ENCODE data around the gene ARFIP1. TPM values are rescaled to one million over a fixed set of nuclear protein-coding genes. Genes with fewer than 3 reads are reported as not detected.

The ARFIP1 gene
- total RNA-seq, 1 donor from 2014 or later = 25.6 TPM

DNA sequence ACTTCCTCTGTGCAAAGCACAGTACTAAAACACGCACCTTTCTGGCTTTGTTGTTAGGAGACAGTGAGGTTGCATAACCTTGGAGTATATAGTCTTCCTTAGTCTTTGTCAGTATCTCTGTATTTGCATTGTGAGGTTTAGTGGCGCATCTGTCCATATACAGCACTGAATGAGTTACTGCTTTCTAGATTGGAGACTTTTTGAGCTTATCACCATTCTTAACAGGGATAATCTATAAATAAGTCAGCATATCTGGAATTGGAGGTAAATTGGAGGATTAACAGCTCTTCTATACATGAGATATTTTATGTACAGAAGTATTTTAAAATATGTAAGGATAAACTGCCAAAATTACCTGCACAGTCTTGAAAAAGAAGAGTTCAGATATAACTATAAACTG lies 160.7 kb downstream of the ARFIP1 start:
- no peaks in the 10 kb centered on the region for H3K9me3 ChIP-seq (ENCODE audit: control insufficient read depth in 3 of 3, low read length in 3 of 3)
- H3K4me1 ChIP-seq (ENCODE audit: control insufficient read depth in 3 of 3, insufficient read depth in 3 of 3, low read length in 3 of 3) = peaks cover 15 to 17% (median 16%) of the 10 kb centered on the region in 3 donors
- H3K27ac ChIP-seq (ENCODE audit: low read depth, low read length) = no peak overlapping the region
- H3K36me3 ChIP-seq (ENCODE audit: control insufficient read depth in 3 of 3, insufficient read depth in 3 of 3, low read length in 3 of 3) = no peaks in the 10 kb centered on the region
- no peak overlapping the region for H3K4me3 ChIP-seq (ENCODE audit: low read length in 3 of 3)
- H3K27me3 ChIP-seq (ENCODE audit: control insufficient read depth in 3 of 3, insufficient read depth in 3 of 3, low read length in 3 of 3) = peaks cover 26 to 42% (median 29%) of the 10 kb centered on the region in 3 donors
- H3K9ac ChIP-seq (ENCODE audit: low read depth in 1 of 3, low read length in 3 of 3) = no peak overlapping the region

GRCh38 chr4:152941411-152941810 lies 161.7 kb downstream of the ARFIP1 start:
- Histone ChIP-seq H3K4me1 (ENCODE audit: control insufficient read depth in 3 of 3, insufficient read depth in 3 of 3, low read length in 3 of 3) (peaks cover 8 to 14% (median 10%) of the 10 kb centered on the region in 3 donors), H3K4me3 (ENCODE audit: low read length in 3 of 3) (no peak overlapping the region), H3K36me3 (ENCODE audit: control insufficient read depth in 3 of 3, insufficient read depth in 3 of 3, low read length in 3 of 3) (no peaks in the 10 kb centered on the region), H3K9ac (ENCODE audit: low read depth in 1 of 3, low read length in 3 of 3) (no peak overlapping the region), H3K9me3 (ENCODE audit: control insufficient read depth in 3 of 3, low read length in 3 of 3) (no peaks in the 10 kb centered on the region), H3K27ac (ENCODE audit: low read depth, low read length) (no peak overlapping the region), H3K27me3 (ENCODE audit: control insufficient read depth in 3 of 3, insufficient read depth in 3 of 3, low read length in 3 of 3) (peaks cover 24 to 32% (median 26%) of the 10 kb centered on the region in 3 donors)

DNA sequence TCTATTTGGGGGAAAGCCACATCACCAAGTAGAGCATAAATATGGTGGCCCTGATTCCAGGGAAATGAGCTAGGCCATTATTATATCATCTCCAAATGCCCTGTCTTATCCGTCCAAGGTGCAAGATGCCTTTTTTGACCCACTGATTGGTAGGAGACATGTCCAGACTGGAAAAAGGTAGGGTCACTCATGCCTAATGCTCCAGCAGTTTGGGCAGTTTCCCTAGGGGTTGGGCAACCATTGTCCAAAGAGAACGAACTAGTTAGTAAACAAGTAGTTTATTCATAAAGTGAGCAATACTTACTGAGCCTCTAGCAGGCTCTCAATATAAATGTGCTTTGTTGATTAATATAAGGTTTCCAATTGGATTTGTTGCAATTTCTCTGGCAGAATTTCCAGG lies 162.6 kb downstream of the ARFIP1 start:
- no peak overlapping the region for H3K4me3 ChIP-seq (ENCODE audit: low read length in 3 of 3)
- H3K4me1 ChIP-seq (ENCODE audit: control insufficient read depth in 3 of 3, insufficient read depth in 3 of 3, low read length in 3 of 3) = peaks cover 0 to 18% (median 5%) of the 10 kb centered on the region in 3 donors
- no peak overlapping the region for H3K9ac ChIP-seq (ENCODE audit: low read depth in 1 of 3, low read length in 3 of 3)
- H3K27ac ChIP-seq (ENCODE audit: low read depth, low read length) = no peak overlapping the region
- H3K27me3 ChIP-seq (ENCODE audit: control insufficient read depth in 3 of 3, insufficient read depth in 3 of 3, low read length in 3 of 3) = peaks cover 21 to 25% (median 22%) of the 10 kb centered on the region in 3 donors
- H3K9me3 ChIP-seq (ENCODE audit: control insufficient read depth in 3 of 3, low read length in 3 of 3) = no peaks in the 10 kb centered on the region
- no peaks in the 10 kb centered on the region for H3K36me3 ChIP-seq (ENCODE audit: control insufficient read depth in 3 of 3, insufficient read depth in 3 of 3, low read length in 3 of 3)

GRCh38 chr4:152943672-152944071 lies 163.9 kb downstream of the ARFIP1 start:
- no peaks in the 10 kb centered on the region for H3K9me3 ChIP-seq (ENCODE audit: control insufficient read depth in 3 of 3, low read length in 3 of 3)
- H3K27ac ChIP-seq (ENCODE audit: low read depth, low read length) = peak overlapping the region; percentile 28
- H3K9ac ChIP-seq (ENCODE audit: low read depth in 1 of 3, low read length in 3 of 3) = no peak overlapping the region

GRCh38 chr4:152944666-152945320 lies 165.0 kb downstream of the ARFIP1 start:
- H3K36me3 ChIP-seq (ENCODE audit: control insufficient read depth in 3 of 3, insufficient read depth in 3 of 3, low read length in 3 of 3) = no peaks in the 10 kb centered on the region
- no peak overlapping the region for H3K4me3 ChIP-seq (ENCODE audit: low read length in 3 of 3)
- H3K27me3 ChIP-seq (ENCODE audit: control insufficient read depth in 3 of 3, insufficient read depth in 3 of 3, low read length in 3 of 3) = peaks cover 1 to 7% (median 6%) of the 10 kb centered on the region in 3 donors
- no peaks in the 10 kb centered on the region for H3K9me3 ChIP-seq (ENCODE audit: control insufficient read depth in 3 of 3, low read length in 3 of 3)
- H3K9ac ChIP-seq (ENCODE audit: low read depth in 1 of 3, low read length in 3 of 3) = no peak overlapping the region
- H3K27ac ChIP-seq (ENCODE audit: low read depth, low read length) = no peak overlapping the region
- H3K4me1 ChIP-seq (ENCODE audit: control insufficient read depth in 3 of 3, insufficient read depth in 3 of 3, low read length in 3 of 3) = peaks cover 0 to 11% (median 2%) of the 10 kb centered on the region in 3 donors

More at GRCh38 chr4:152943672-152944071, 163.9 kb downstream of the ARFIP1 start:
- Histone ChIP-seq H3K4me3 (ENCODE audit: low read length in 3 of 3) (no peak overlapping the region), H3K27me3 (ENCODE audit: control insufficient read depth in 3 of 3, insufficient read depth in 3 of 3, low read length in 3 of 3) (peaks cover 10 to 18% (median 14%) of the 10 kb centered on the region in 3 donors), H3K36me3 (ENCODE audit: control insufficient read depth in 3 of 3, insufficient read depth in 3 of 3, low read length in 3 of 3) (no peaks in the 10 kb centered on the region), H3K4me1 (ENCODE audit: control insufficient read depth in 3 of 3, insufficient read depth in 3 of 3, low read length in 3 of 3) (peaks cover 0 to 11% (median 0%) of the 10 kb centered on the region in 3 donors)

GRCh38 chr4:152945639-152946038 lies 165.9 kb downstream of the ARFIP1 start:
- Histone ChIP-seq H3K4me3 (ENCODE audit: low read length in 3 of 3) (no peak overlapping the region), H3K9ac (ENCODE audit: low read depth in 1 of 3, low read length in 3 of 3) (no peak overlapping the region), H3K27me3 (ENCODE audit: control insufficient read depth in 3 of 3, insufficient read depth in 3 of 3, low read length in 3 of 3) (peaks cover 0 to 4% (median 0%) of the 10 kb centered on the region in 3 donors), H3K9me3 (ENCODE audit: control insufficient read depth in 3 of 3, low read length in 3 of 3) (no peaks in the 10 kb centered on the region), H3K4me1 (ENCODE audit: control insufficient read depth in 3 of 3, insufficient read depth in 3 of 3, low read length in 3 of 3) (peaks cover 0 to 13% (median 4%) of the 10 kb centered on the region in 3 donors), H3K27ac (ENCODE audit: low read depth, low read length) (no peak overlapping the region), H3K36me3 (ENCODE audit: control insufficient read depth in 3 of 3, insufficient read depth in 3 of 3, low read length in 3 of 3) (no peaks in the 10 kb centered on the region)

- Histone ChIP-seq H3K9me3 (ENCODE audit: control insufficient read depth in 3 of 3, low read length in 3 of 3) (no peaks in the 10 kb centered on the region), H3K9ac (ENCODE audit: low read depth in 1 of 3, low read length in 3 of 3) (no peak overlapping the region), H3K27me3 (ENCODE audit: control insufficient read depth in 3 of 3, insufficient read depth in 3 of 3, low read length in 3 of 3) (peaks cover 0 to 4% (median 0%) of the 10 kb centered on the region in 3 donors), H3K4me1 (ENCODE audit: control insufficient read depth in 3 of 3, insufficient read depth in 3 of 3, low read length in 3 of 3) (peaks cover 0 to 13% (median 4%) of the 10 kb centered on the region in 3 donors), H3K4me3 (ENCODE audit: low read length in 3 of 3) (no peak overlapping the region), H3K27ac (ENCODE audit: low read depth, low read length) (no peak overlapping the region), H3K36me3 (ENCODE audit: control insufficient read depth in 3 of 3, insufficient read depth in 3 of 3, low read length in 3 of 3) (no peaks in the 10 kb centered on the region)
Observed at GRCh38 chr4:152946446-152946845, 166.7 kb downstream of the ARFIP1 start.

GRCh38 chr4:152947311-152947710 lies 167.6 kb downstream of the ARFIP1 start:
- no peaks in the 10 kb centered on the region for H3K36me3 ChIP-seq (ENCODE audit: control insufficient read depth in 3 of 3, insufficient read depth in 3 of 3, low read length in 3 of 3)
- peaks cover 0 to 4% (median 0%) of the 10 kb centered on the region in 3 donors for H3K27me3 ChIP-seq (ENCODE audit: control insufficient read depth in 3 of 3, insufficient read depth in 3 of 3, low read length in 3 of 3)
- peaks cover 0 to 13% (median 4%) of the 10 kb centered on the region in 3 donors for H3K4me1 ChIP-seq (ENCODE audit: control insufficient read depth in 3 of 3, insufficient read depth in 3 of 3, low read length in 3 of 3)
- no peak overlapping the region for H3K4me3 ChIP-seq (ENCODE audit: low read length in 3 of 3)
- no peak overlapping the region for H3K27ac ChIP-seq (ENCODE audit: low read depth, low read length)
- no peaks in the 10 kb centered on the region for H3K9me3 ChIP-seq (ENCODE audit: control insufficient read depth in 3 of 3, low read length in 3 of 3)
- H3K9ac ChIP-seq (ENCODE audit: low read depth in 1 of 3, low read length in 3 of 3) = no peak overlapping the region

GRCh38 chr4:152949930-152950329 lies 170.2 kb downstream of the ARFIP1 start:
- Histone ChIP-seq H3K4me1 (ENCODE audit: control insufficient read depth in 3 of 3, insufficient read depth in 3 of 3, low read length in 3 of 3) (peaks cover 0 to 8% (median 4%) of the 10 kb centered on the region in 3 donors), H3K27me3 (ENCODE audit: control insufficient read depth in 3 of 3, insufficient read depth in 3 of 3, low read length in 3 of 3) (peaks cover 0 to 4% (median 0%) of the 10 kb centered on the region in 3 donors), H3K36me3 (ENCODE audit: control insufficient read depth in 3 of 3, insufficient read depth in 3 of 3, low read length in 3 of 3) (no peaks in the 10 kb centered on the region), H3K4me3 (ENCODE audit: low read length in 3 of 3) (no peak overlapping the region), H3K9ac (ENCODE audit: low read depth in 1 of 3, low read length in 3 of 3) (no peak overlapping the region), H3K27ac (ENCODE audit: low read depth, low read length) (no peak overlapping the region), H3K9me3 (ENCODE audit: control insufficient read depth in 3 of 3, low read length in 3 of 3) (no peaks in the 10 kb centered on the region)

- H3K9me3 ChIP-seq (ENCODE audit: control insufficient read depth in 3 of 3, low read length in 3 of 3) = no peaks in the 10 kb centered on the region
- H3K36me3 ChIP-seq (ENCODE audit: control insufficient read depth in 3 of 3, insufficient read depth in 3 of 3, low read length in 3 of 3) = no peaks in the 10 kb centered on the region
- no peak overlapping the region for H3K9ac ChIP-seq (ENCODE audit: low read depth in 1 of 3, low read length in 3 of 3)
- H3K27me3 ChIP-seq (ENCODE audit: control insufficient read depth in 3 of 3, insufficient read depth in 3 of 3, low read length in 3 of 3) = peaks cover 0 to 4% (median 0%) of the 10 kb centered on the region in 3 donors
- H3K27ac ChIP-seq (ENCODE audit: low read depth, low read length) = no peak overlapping the region
- no peak overlapping the region for H3K4me3 ChIP-seq (ENCODE audit: low read length in 3 of 3)
- peaks cover 0 to 7% (median 4%) of the 10 kb centered on the region in 3 donors for H3K4me1 ChIP-seq (ENCODE audit: control insufficient read depth in 3 of 3, insufficient read depth in 3 of 3, low read length in 3 of 3)
Observed at GRCh38 chr4:152950402-152951274, 170.9 kb downstream of the ARFIP1 start.
